Body of pancreas (tissue), 4 donors: ENCODE results near the gene CDK5RAP2. TPM values are rescaled to one million over a fixed set of nuclear protein-coding genes. Genes with fewer than 3 reads are reported as not detected.

Experiments used
- ATAC-seq: fragments of 150-250 bp; one replicate; pipeline ENCODE4 v1.9.1; 2016
- DNase-seq, 4 donors: peaks; one replicate each; pipeline ENCODE4 v3.0.0-alpha.2; 2019
- H3K27ac ChIP-seq, 4 donors: fragments of 200-600 bp; sonication (generic); 1 replicate in 3 of 4; 2 replicates in 1 of 4; pipeline versions ENCODE4 v1.5.1 to v1.6.1; 2016 to 2019; ENCODE audit warnings: mild to moderate bottlenecking in 1 of 4, mixed read lengths in 1 of 4, moderate library complexity in 1 of 4
- H3K27me3 ChIP-seq, 2 donors: fragments of 200-600 bp; sonication (generic); one replicate each; pipeline ENCODE4 v1.6.0; 2016; ENCODE audit warnings: mild to moderate bottlenecking in 1 of 2
- H3K36me3 ChIP-seq, 2 donors: fragments of 200-600 bp; sonication (generic); replicated peaks in 1 of 2; 2 replicates each; pipeline ENCODE4 v1.5.1; 2016; ENCODE audit warnings: low read depth in 2 of 2; ENCODE audit not compliant: insufficient read depth in 1 of 2
- H3K4me1 ChIP-seq: fragments of 200-600 bp; sonication (generic); one replicate; pipeline ENCODE4 v1.6.0; 2016
- H3K4me3 ChIP-seq, 2 donors: fragments of 200-600 bp; sonication (generic); 1 replicate in 1 of 2; 2 replicates in 1 of 2; pipeline ENCODE4 v1.5.1; 2016 to 2019
- H3K9me3 ChIP-seq, 3 donors: fragments of 200-600 bp; sonication (generic); 1 replicate in 2 of 3; 2 replicates in 1 of 3; pipeline ENCODE4 v1.5.1; 2016
- POLR2A ChIP-seq, 3 donors: fragments of 450-650 bp; IDR thresholded peaks; one replicate each; pipeline ENCODE4 v1.6.1; 2016; ENCODE audit warnings: antibody characterized with exemption in 3 of 3, mild to moderate bottlenecking in 2 of 3
- WGBS, 2 donors: methylation state at CpG; one replicate each; pipeline ENCODE4 v1.1.5; 2017; 5-methylcytosine and 5-hydroxymethylcytosine counted together
- intact Hi-C: fragments of 100-400 bp; cut with DNase I; formaldehyde crosslinking; loops from one replicate; pipeline ENCODE4 v1.15.1; 2023
- total RNA-seq, 2 donors: library from RNA; depleted of rRNA; stranded (reverse); fragments of >200 nt; gene quantifications; one replicate each; pipeline ENCODE4 v1.1.0, GENCODE V29; 2016
- TF ChIP-seq, protein P1 (sequence below), 7 experiments: fragments of 450-650 bp in 4 of 7; fragments of 200-600 bp in 3 of 7; sonication (generic) in 3 of 7; IDR thresholded peaks; one replicate each; pipeline ENCODE4 v1.5.1; 2016 to 2019; ENCODE audit warnings: antibody characterized with exemption in 7 of 7

CDK5RAP2 gene
- total RNA-seq, 2 donors from 2014 or later = 21.5 to 45.5 TPM

GRCh38 chr9:120609636-120610035 lies 29.7 kb upstream of the CDK5RAP2 start:
- DNase-seq (no peak), ATAC-seq (no peak)
- peaks cover 0 to 4% of the 10 kb centered on the region in 2 donors for H3K36me3 ChIP-seq
- intact Hi-C loops = loop anchor here (10.0 kb wide), 1 partner anchor 115 kb away; no protein-coding TSS in a partner anchor
- no peak overlapping the region for H3K27ac ChIP-seq
- no peak overlapping the region for H3K4me3 ChIP-seq
- WGBS, 2 donors = 88 to 94% methylated on average over 2 of the region's 2 CpGs
- TF ChIP-seq, protein P1, sequence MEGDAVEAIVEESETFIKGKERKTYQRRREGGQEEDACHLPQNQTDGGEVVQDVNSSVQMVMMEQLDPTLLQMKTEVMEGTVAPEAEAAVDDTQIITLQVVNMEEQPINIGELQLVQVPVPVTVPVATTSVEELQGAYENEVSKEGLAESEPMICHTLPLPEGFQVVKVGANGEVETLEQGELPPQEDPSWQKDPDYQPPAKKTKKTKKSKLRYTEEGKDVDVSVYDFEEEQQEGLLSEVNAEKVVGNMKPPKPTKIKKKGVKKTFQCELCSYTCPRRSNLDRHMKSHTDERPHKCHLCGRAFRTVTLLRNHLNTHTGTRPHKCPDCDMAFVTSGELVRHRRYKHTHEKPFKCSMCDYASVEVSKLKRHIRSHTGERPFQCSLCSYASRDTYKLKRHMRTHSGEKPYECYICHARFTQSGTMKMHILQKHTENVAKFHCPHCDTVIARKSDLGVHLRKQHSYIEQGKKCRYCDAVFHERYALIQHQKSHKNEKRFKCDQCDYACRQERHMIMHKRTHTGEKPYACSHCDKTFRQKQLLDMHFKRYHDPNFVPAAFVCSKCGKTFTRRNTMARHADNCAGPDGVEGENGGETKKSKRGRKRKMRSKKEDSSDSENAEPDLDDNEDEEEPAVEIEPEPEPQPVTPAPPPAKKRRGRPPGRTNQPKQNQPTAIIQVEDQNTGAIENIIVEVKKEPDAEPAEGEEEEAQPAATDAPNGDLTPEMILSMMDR (IDR thresholded peaks at IDR 0.05) = no peak
- TF ChIP-seq POLR2A (IDR thresholded peaks at IDR 0.05) = no peak
- no peaks in the 10 kb centered on the region for H3K4me1 ChIP-seq
- H3K9me3 ChIP-seq = no peaks in the 10 kb centered on the region
- no peaks in the 10 kb centered on the region for H3K27me3 ChIP-seq

GRCh38 chr9:120608421-120608820 lies 28.5 kb upstream of the CDK5RAP2 start:
- Histone ChIP-seq H3K27ac (no peak overlapping the region), H3K4me1 (no peaks in the 10 kb centered on the region), H3K36me3 (peaks cover 0 to 4% of the 10 kb centered on the region in 2 donors), H3K9me3 (no peaks in the 10 kb centered on the region), H3K4me3 (no peak overlapping the region), H3K27me3 (no peaks in the 10 kb centered on the region)
- ATAC-seq (no peak), DNase-seq (no peak)
- TF ChIP-seq POLR2A (IDR thresholded peaks at IDR 0.05) = no peak
- TF ChIP-seq, protein P1 (IDR thresholded peaks at IDR 0.05) = no peak
- intact Hi-C loops = no loop called here

- H3K9me3 ChIP-seq = no peaks in the 10 kb centered on the region
- TF ChIP-seq, protein P1 (IDR thresholded peaks at IDR 0.05) = no peak
- TF ChIP-seq POLR2A (IDR thresholded peaks at IDR 0.05) = no peak
Observed at GRCh38 chr9:120603591-120603990, 23.6 kb upstream of the CDK5RAP2 start.

DNA sequence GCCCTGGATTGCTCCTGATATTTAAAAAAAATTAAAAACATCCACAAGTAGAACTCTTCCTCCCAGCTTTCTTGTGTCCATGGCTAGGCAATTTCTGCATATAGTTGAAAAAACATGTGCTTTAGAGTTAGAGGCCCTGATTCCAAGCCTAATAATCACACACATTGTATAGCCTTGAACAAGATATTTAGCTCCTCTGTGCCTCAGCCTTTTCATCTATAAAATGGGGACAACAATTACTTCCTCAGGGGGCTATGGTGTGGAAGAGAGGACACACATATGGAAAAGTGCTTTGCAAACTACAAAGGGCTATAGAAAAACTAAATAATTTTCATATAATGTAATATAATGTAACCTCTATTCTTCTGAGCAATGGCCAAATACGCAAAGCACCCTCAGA lies 23.0 kb upstream of the CDK5RAP2 start:
- TF ChIP-seq, protein P1 (IDR thresholded peaks at IDR 0.05) = no peak
- TF ChIP-seq POLR2A (IDR thresholded peaks at IDR 0.05) = no peak
- ATAC-seq (no peak), DNase-seq (no peak)
- intact Hi-C loops = no loop called here
- H3K9me3 ChIP-seq = no peaks in the 10 kb centered on the region
- no peaks in the 10 kb centered on the region for H3K4me1 ChIP-seq
- no peaks in the 10 kb centered on the region for H3K27me3 ChIP-seq
- WGBS, 2 donors = 95 to 96% methylated on average over 1 of the region's 1 CpG
- no peak overlapping the region for H3K27ac ChIP-seq
- peaks cover 0 to 4% of the 10 kb centered on the region in 2 donors for H3K36me3 ChIP-seq
- no peak overlapping the region for H3K4me3 ChIP-seq

More at GRCh38 chr9:120603591-120603990, 23.6 kb upstream of the CDK5RAP2 start:
- Histone ChIP-seq H3K27ac (no peak overlapping the region), H3K4me1 (no peaks in the 10 kb centered on the region), H3K4me3 (no peak overlapping the region), H3K36me3 (peaks cover 0 to 4% of the 10 kb centered on the region in 2 donors), H3K27me3 (no peaks in the 10 kb centered on the region)
- intact Hi-C loops = no loop called here
- WGBS, 2 donors = 80 to 83% methylated on average over 1 of the region's 1 CpG
- no peak for ATAC-seq
- no peak for DNase-seq

DNA sequence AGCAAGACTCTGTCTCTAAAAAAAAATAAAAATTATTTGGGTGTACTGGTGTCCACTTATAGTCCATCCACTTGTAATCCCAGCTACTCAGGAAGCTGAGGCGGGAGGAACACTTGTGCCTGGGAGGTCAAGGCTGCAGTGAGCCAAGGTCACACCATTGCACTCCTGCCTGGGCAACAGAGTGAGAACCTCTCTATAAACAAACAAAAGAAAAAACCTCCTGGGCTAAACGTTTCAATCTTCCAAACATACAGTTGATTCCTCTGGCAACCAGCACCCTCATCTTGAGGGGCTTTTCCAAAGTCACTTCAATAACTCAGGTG lies 13.9 kb upstream of the CDK5RAP2 start:
- intact Hi-C loops = no loop called here
- WGBS, 2 donors = 25 to 29% methylated on average over 2 of the region's 2 CpGs
- no peaks in the 10 kb centered on the region for H3K27me3 ChIP-seq
- H3K9me3 ChIP-seq = no peaks in the 10 kb centered on the region
- no peak overlapping the region for H3K4me3 ChIP-seq
- TF ChIP-seq, protein P1 (IDR thresholded peaks at IDR 0.05) = no peak
- TF ChIP-seq POLR2A (IDR thresholded peaks at IDR 0.05) = no peak
- H3K4me1 ChIP-seq = no peaks in the 10 kb centered on the region
- no peak for ATAC-seq
- H3K27ac ChIP-seq = no peak overlapping the region
- no peak for DNase-seq
- H3K36me3 ChIP-seq = no peaks in the 10 kb centered on the region
